GM18526 (cell line): ENCODE data around the gene ARL8B.

Experiments used
- POLR2A ChIP-seq: IDR thresholded peaks from 3 replicates; pipeline ENCODE4 v1.6.1; 2011; ENCODE audit not compliant: insufficient read length; ENCODE audit errors: extremely low read depth

Gene ARL8B

DNA sequence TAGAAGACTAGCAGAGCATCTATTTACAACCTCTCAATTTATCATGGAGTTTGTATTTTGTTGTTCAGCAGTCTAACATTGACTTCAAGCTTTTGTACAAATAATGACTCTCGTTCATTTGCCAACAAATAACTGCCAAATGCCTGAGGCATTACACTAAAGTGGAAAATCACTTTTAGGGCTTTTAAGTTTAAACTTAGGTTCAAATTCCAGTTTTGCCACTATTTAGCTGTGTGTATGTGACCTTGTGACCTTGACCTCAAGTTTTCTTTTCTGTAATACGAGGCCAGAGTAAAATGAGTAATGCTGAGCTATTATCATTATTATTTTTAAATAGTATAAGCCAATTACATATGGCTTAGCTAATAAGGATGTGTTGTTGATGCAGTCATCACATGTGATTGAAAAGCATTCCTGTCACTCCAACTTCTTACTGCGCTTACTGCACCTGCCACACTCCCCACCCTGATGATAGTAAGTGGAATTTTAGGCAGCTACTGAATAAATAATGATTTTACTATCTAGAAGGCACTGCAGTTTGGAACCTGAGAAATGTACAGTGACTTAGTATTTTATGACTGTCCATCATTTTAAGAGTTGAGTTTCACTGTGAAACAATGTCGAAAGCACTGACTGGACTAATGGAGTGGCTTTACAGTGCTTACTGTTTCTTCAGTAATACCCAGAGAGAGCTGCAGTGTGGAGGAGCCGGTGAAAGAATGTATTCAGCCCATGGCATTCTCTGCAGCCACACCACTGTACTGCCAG, 16.3 kb downstream of the ARL8B start:
- TF ChIP-seq POLR2A: no peak

DNA sequence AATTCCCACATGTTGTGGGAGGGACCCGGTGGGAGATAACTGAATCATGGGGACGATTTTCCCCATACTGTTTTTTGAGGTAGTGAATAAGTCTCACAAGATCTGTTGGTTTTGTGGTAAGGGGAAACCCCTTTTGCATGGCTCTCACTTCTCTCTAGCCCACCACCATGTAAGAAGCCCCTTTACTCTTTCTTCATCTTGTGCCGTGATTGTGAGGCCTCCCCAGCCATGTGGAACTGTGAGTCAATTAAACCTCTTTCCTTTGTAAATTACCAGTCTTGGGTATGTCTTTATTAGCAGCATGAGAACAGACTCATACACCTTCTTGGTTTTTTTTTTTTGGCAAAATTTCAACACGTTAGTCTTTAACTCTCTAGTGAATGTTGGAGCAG, 18.1 kb downstream of the ARL8B start:
- TF ChIP-seq POLR2A: no peak

DNA sequence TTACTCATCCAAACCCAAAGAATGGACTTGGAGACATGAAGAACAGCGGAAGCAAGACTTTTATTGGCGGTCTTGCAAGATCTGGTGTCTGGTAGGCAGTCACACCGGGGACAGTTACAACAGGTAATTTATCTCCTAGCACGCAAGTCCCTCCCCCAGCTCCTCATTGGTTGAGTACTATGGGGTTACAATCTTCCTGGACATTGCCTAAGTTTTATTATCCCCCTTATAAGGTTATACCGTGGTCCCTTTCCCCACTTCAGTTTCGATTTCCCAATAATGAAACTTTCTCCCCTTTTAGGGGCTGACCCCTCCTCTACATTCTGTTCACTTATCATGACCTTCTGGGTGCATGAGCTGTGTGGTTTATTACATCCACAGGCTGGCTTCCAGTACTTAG, 18.7 kb downstream of the ARL8B start:
- no peak for TF ChIP-seq POLR2A

DNA sequence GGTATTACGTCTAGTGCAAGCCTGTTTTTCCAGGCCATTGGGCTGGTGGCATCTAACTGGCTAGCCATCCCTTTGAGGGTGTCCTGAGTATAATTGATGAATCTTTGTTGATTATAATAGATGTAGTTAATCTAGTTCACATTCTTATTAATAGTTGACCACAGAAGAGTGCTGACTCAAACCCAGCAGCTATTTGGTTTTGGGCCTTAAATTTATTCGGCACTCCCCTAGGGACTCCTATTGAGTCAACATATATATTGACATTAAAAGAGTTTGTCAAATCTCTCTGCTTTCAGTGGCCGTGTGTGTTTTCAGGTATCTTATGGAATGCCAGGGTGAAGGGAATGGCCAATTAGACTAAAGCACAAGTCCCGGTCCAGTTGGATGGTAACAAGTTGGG, 19.7 kb downstream of the ARL8B start:
- no peak for TF ChIP-seq POLR2A

DNA sequence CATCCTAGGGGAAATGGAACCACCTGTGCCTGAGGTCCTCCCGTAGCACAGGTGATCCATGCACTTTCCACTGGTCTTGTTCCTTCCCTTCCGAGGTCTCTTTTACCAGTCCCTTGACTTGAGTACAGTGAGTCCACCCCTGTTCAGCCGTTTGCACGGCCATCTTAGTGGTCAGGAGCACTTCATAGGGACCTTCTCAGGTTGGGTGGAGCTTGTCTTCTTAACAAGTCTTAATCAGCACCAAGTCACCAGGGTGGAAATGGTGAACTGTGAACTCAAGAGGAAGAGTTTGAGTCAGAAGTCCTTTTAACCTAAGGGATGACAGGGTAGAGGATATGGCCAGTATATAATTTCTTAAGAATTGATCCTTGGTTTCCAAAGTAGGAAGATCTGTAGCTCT, 21.4 kb downstream of the ARL8B start:
- no peak for TF ChIP-seq POLR2A

DNA sequence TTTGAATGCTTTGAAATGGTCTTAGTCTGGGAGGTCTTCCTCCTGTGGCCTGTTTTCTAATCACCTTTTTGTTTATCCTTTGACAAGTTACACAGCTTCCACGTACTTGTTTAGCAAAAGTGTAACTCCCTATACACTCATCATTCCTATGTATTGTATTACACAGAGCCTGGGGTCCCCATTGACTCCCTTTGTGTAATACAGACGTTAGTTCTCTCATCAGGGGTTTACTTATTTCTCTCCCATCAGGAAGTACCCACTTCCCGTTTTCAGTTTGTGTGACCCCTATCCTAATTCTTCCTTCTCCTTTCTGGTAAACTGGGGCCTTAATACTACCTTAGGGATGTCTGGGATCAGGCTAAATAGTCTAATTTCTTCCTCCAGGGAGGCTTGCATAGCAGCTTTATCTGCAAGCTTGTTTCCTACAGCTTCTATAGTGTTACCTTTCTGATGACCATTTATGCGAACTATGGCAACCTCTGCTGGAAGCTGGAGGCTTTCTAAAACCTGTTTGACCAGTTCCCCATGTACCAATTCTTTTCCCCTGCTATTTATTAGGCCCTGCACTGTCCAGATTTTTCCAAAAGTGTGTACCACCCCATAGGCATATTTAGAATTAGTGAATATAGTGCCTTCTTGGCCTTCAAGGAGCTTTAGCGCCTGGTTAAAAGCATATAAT, 22.4 kb downstream of the ARL8B start:
- no peak for TF ChIP-seq POLR2A

DNA sequence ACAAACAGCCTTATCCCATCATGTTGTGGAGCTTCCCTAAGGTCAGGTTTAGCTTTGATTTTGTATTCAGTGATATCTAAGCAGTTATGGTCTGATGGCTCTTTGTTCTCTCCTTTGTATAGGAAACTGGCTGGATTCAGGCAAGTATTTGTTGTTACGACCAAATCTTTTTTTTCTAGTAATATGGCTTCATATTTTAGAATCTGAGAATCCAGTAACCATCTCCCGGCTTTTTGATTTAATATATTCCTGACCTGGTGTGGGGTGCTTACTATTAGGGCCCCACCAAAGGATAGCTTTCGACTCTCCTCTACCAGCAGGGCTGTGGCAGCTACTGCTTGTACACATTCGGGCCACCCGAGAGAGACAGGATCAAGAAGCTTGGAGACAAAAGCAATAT, 23.0 kb downstream of the ARL8B start:
- no peak for TF ChIP-seq POLR2A

DNA sequence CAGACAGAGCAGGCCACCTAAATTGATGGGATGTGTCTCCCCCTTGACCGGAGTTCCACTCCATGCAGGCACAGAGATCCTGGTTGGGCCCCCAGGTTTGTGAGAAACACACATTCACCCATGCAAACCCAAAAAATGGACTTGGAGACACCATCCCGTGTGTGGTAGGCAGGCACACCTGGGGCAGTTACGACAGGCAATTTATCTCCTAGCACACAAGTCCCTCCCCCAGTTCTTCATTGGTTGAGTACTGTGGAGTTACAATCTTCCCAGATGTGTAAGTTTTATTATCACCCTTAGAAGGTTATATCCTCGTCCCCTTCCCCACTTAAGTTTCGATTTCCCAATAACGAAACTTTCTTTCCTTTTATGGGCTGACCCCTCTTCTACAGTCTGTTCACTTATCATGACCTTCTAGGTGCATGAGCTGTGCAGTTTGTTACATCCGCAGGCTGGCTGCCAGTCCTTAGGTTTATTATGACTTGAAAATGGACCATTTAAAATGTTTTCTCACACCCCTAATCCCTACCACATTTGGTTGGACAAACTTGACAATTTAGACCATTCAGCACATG, 27.3 kb downstream of the ARL8B start:
- no peak for TF ChIP-seq POLR2A

DNA sequence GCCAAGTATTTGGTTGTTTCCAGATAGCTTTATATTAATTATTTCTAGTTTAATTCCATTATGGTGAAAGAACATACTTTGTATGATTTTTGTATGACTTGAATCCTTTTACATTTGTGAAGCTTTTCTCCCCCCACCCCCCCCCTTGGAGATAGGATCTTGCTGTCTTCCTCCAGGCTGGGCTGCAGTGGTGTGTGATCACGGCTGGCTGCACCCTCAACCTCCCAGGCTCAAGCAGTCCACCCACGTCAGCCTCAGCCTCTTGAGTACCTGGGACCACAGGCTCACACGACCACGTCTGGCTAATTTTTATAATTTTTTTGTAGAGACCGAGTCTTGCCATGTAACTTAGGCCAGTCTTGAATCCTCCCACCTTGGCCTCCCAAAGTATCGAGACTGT, 29.5 kb downstream of the ARL8B start:
- no peak for TF ChIP-seq POLR2A

DNA sequence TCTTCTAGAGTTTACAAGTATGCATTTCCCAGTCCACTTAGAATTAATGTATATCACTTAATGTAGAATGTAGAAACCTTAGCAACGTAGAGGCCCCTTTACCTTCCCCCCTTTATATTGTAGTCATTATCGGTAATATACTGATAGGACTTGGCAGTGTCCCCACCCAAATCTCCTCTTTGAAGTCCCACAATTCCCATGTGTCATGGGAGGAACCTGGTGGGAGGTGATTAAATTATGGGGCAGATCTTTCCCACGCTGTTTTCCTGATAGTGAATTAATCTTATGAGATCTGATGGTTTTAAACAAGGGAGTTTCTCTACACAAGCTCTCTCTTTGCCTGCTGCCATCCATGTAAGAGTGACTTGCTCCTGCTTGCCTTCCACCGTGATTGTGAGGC, 31.0 kb downstream of the ARL8B start:
- TF ChIP-seq POLR2A: no peak

DNA sequence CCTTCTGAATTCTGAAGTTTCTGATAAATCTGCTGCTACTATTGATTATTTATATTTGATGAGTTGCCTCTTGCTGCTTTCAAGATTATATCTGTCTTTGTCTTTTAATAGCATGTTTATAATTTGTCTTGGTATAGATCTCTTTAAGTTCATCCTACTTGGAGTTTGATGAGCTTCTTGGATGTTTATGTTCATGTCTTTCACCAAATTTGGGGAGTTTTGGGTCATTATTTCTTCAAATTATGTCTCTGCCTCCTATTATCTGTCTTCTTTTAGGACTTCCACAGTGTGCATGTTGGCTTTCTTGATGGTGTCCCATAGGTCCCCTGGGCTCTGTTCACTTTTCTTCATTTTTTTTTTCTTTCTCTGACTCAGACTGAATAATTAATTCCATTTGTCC, 33.1 kb downstream of the ARL8B start:
- TF ChIP-seq POLR2A: no peak

DNA sequence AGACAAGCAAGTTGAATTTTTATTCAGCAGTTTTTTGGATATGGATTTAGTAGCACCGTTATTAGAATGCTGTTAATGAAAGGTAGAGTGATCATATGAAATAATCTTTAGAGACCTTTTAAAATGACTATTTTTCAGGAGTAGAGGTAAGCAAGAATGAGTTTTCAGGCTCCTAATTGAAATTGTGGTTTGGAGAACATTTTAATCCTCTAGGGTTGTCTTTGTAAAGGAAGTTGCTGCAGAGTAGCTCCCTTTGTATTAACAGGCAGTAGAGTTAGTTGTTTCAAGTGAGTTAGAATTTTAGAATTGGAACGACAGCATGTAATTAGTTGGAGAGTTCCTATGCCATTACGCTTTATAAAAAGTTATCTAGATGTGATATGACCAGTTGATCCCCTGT, 38.2 kb downstream of the ARL8B start:
- TF ChIP-seq POLR2A: no peak

DNA sequence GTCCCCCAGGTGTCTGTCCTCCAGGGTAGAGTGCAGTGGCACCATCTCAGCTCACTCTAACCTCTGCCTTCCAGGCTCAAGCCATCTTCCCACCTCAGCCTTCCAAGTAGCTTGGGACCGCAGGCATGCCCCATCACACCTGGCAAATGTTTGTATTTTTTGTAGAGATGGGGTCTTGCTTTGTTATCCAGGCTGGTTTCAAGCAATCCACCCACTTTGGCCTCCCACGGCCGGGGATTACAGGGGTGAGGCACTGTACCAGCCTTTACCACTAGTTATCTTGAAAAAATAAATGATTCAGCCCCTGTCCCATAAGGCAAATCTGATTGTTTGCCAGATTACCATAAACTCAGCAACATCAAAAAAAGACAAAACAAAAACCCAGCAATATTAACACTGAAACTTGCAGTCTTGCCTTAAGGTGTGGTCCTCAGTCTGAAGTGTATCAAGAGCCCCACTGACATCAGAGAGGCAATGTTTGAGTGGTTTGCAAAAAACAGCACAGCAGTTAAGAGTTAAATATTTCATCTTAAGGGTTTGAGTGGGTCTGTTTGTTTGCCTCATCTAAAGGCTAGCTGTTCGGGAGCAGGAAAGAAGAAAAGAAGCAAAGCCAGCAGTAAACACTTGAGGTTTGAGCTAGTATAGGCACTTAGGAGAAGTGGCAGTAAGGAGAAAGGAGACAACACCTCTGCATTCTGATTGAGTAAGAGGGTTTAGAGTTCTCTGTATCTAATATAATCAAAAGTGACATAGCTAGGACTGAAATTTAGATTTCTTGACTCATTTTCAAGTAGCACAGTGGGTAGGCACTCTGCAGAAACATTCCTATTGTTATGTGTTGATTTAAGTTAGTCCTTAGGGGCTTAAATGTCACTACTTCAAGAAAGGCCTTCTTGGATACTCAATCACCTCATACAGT, 39.1 kb downstream of the ARL8B start:
- no peak for TF ChIP-seq POLR2A

DNA sequence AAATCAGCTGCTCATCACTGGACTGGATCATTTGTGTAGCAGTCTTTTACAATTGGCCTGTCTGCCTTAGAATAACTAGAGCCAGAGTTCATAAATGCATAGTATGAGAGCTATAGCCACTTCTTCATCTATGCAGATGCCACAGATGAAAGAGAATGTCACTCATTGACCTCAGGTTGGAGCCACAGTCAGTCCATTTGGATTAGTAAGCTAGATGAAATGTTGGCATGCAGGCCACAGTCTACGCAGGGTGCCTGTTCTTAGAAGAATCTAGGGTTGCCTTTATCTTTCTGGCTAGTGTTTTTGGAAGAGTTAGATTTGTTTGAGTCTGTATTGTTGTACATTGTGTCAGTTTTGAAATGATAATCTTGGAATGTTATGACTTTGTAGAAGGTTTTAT, 40.0 kb downstream of the ARL8B start:
- no peak for TF ChIP-seq POLR2A

DNA sequence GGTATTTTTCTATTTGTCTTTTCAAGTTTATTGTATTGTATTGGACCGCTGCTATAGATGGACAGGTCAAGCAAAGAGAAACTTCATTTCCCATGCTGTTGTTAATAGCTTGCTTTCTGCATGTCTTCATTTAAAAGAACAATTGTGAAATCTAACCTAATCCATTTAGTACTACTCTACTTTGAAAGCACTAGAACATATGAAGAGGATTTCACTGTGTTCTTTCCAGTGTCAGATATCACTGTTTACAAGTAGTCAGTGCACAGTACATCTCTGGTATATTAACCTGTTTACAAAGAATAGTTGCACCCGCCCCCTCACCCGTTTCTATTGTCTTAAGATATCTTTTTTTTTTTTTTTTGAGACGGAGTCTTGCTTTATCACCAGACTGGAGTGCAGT, 43.6 kb downstream of the ARL8B start:
- no peak for TF ChIP-seq POLR2A
